Thoracic aorta (tissue), 2 donors: Measurements from ENCODE around the gene PLOD1. TPM values are rescaled to one million over a fixed set of nuclear protein-coding genes. Genes with fewer than 3 reads are reported as not detected.
"Not testable (repeated sequence)": the region's sequence is repeated elsewhere in the genome, so short reads cannot be mapped to it uniquely, and the experiment has no call there.

ENCODE experiments used
- ATAC-seq: fragments of 150-250 bp; one replicate; pipeline ENCODE4 v1.8.0; 2017; ENCODE audit warnings: low read depth; ENCODE audit not compliant: insufficient number of reproducible peaks, low FRiP score
- DNase-seq: peaks from one replicate; pipeline ENCODE4 v3.0.0-alpha.2; 2020; ENCODE audit warnings: low spot score
- H3K27ac ChIP-seq, 2 donors: fragments of 200-600 bp; sonication (generic); 1 replicate in 1 of 2; 2 replicates in 1 of 2; pipeline ENCODE4 v1.5.1; 2016; ENCODE audit warnings: mild to moderate bottlenecking in 2 of 2, moderate library complexity in 2 of 2
- H3K27me3 ChIP-seq: fragments of 200-600 bp; sonication (generic); replicated peaks from 2 replicates; pipeline ENCODE4 v1.6.0; 2016; ENCODE audit warnings: mild to moderate bottlenecking; ENCODE audit not compliant: insufficient read depth
- H3K36me3 ChIP-seq: fragments of 200-600 bp; sonication (generic); one replicate; pipeline ENCODE4 v1.5.1; 2016
- H3K4me1 ChIP-seq, 2 donors: fragments of 200-600 bp; sonication (generic); 1 replicate in 1 of 2; 2 replicates in 1 of 2; pipeline versions ENCODE4 v1.5.1 to v1.6.0; 2016; ENCODE audit warnings: low read depth in 2 of 2, mild to moderate bottlenecking in 1 of 2; ENCODE audit not compliant: control insufficient read depth in 1 of 2
- H3K4me3 ChIP-seq: fragments of 200-600 bp; sonication (generic); 2 replicates; pipeline ENCODE4 v1.5.1; 2016; ENCODE audit warnings: mild to moderate bottlenecking
- H3K9me3 ChIP-seq: fragments of 200-600 bp; sonication (generic); 2 replicates; pipeline ENCODE4 v1.5.1; 2016
- total RNA-seq, 2 donors: library from RNA; depleted of rRNA; stranded (reverse); fragments of >200 nt; gene quantifications; one replicate each; pipeline versions ENCODE4 v1.1.0 to v1.2.3, GENCODE V29; 2016
- TF ChIP-seq, protein P1 (sequence below): fragments of 200-600 bp; sonication (generic); IDR thresholded peaks from one replicate; pipeline ENCODE4 v1.5.1; 2019; ENCODE audit warnings: antibody characterized with exemption

The PLOD1 gene
- total RNA-seq, 2 donors from 2014 or later: 71.3 to 123 TPM

DNA sequence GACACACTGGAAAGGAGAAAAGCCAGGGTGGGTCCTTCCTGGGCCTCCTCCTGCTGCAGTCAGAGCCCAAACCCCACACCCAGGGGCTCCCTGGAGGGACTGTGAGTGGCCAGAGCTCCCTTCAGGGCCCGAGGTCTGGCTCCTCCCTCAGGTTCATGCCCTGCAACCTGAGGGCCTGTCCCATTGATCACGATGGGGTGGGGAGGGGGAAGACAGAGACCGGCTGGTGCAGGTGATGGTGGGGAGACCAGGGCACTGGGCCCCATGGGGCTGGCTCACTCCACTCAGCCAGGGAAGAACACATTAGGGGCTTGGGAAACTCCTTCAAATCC, 45.7 kb upstream of the PLOD1 start:
- Histone ChIP-seq H3K4me3 (no peak overlapping the region), H3K36me3 (no peaks in the 10 kb centered on the region), H3K9me3 (no peaks in the 10 kb centered on the region), H3K4me1 (no peaks in the 10 kb centered on the region), H3K27ac (no peak overlapping the region), H3K27me3 (no peaks in the 10 kb centered on the region)
- TF ChIP-seq, protein P1, sequence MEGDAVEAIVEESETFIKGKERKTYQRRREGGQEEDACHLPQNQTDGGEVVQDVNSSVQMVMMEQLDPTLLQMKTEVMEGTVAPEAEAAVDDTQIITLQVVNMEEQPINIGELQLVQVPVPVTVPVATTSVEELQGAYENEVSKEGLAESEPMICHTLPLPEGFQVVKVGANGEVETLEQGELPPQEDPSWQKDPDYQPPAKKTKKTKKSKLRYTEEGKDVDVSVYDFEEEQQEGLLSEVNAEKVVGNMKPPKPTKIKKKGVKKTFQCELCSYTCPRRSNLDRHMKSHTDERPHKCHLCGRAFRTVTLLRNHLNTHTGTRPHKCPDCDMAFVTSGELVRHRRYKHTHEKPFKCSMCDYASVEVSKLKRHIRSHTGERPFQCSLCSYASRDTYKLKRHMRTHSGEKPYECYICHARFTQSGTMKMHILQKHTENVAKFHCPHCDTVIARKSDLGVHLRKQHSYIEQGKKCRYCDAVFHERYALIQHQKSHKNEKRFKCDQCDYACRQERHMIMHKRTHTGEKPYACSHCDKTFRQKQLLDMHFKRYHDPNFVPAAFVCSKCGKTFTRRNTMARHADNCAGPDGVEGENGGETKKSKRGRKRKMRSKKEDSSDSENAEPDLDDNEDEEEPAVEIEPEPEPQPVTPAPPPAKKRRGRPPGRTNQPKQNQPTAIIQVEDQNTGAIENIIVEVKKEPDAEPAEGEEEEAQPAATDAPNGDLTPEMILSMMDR: no peak
- DNase-seq: no peak
- ATAC-seq: no peak

DNA sequence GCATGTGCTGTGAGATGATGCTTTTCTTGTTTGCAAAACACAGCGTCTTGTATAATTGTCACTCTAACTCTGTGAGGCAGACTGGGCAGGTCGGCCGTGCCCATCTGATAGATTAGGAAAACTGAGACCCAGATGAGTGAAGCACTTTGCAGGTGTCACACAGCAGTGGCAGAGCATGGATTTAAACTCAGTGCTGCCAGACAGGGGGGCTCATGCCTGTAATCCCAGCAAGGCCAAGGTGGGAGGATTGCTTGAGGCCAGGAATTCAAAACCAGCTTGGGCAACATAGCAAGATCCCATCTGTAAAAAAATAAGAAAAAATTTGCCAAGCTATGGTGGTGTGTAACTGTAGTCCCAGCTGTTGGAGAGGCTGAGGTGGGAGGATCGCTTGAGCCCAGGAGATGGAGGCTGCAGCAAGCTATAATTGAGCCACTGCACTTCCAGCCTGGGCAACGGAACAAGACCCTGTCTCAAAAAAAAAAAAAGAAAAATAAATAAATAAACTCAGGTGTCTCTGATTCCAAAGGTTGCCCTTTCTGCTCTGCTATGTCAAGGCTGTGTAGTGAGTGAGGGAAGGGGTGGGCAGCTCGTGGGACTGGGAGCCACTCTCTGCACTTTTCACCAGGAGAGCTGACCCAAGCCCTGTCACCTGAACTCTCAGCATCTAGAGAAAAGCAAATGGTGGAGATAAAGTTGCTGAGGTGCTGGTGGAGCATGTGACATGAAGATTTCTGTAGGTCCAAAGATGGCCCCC, 42.9 kb upstream of the PLOD1 start:
- DNase-seq: no peak
- Histone ChIP-seq H3K4me1 (no peaks in the 10 kb centered on the region), H3K27ac (no peak overlapping the region), H3K27me3 (no peaks in the 10 kb centered on the region), H3K9me3 (no peaks in the 10 kb centered on the region), H3K4me3 (no peak overlapping the region), H3K36me3 (no peaks in the 10 kb centered on the region)
- TF ChIP-seq, protein P1: no peak
- ATAC-seq: no peak

DNA sequence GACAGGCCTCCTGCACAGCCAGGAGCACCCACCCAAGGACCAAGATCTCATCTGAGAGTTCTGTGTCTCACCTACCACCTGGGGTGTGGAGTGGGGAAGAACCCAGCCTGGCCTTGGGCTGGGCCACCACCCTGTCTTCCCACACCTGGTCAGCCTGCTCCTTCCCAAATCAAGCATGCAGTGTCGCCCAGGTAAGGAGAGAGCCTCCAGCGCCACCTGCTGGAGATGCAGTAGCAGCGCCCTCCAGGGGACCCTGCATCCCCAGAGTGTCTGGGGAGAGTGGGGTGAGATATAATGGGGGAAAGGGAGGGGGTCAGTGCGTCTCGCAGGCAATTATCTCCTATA, 40.6 kb upstream of the PLOD1 start:
- H3K36me3 ChIP-seq: no peaks in the 10 kb centered on the region
- ATAC-seq (no peak), DNase-seq (no peak)
- no peak overlapping the region for H3K4me3 ChIP-seq
- no peaks in the 10 kb centered on the region for H3K4me1 ChIP-seq
- no peak overlapping the region for H3K27ac ChIP-seq
- H3K27me3 ChIP-seq: no peaks in the 10 kb centered on the region
- no peaks in the 10 kb centered on the region for H3K9me3 ChIP-seq
- TF ChIP-seq, protein P1: peak; percentile 78

DNA sequence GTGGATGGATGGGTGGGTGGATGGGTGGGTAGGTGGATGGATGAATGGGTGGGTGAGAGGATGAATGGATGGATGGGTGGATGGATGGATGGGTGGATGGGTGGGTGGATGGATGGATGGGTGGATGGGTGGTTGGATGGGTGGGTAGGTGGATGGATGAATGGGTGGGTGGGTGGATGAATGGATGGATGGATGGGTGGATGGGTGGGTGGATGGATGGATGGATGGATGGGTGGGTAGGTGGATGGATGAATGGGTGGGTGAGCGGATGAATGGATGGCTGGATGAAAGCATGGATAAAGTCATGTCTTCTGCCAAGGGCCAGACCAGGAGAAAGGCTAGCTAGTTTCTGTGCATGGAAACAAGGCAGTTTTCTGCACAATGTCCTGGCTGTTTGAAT, 40.0 kb upstream of the PLOD1 start:
- not testable (repeated sequence) for H3K4me3 ChIP-seq, H3K27ac ChIP-seq, H3K36me3 ChIP-seq, H3K27me3 ChIP-seq, DNase-seq, ATAC-seq, H3K9me3 ChIP-seq, H3K4me1 ChIP-seq

DNA sequence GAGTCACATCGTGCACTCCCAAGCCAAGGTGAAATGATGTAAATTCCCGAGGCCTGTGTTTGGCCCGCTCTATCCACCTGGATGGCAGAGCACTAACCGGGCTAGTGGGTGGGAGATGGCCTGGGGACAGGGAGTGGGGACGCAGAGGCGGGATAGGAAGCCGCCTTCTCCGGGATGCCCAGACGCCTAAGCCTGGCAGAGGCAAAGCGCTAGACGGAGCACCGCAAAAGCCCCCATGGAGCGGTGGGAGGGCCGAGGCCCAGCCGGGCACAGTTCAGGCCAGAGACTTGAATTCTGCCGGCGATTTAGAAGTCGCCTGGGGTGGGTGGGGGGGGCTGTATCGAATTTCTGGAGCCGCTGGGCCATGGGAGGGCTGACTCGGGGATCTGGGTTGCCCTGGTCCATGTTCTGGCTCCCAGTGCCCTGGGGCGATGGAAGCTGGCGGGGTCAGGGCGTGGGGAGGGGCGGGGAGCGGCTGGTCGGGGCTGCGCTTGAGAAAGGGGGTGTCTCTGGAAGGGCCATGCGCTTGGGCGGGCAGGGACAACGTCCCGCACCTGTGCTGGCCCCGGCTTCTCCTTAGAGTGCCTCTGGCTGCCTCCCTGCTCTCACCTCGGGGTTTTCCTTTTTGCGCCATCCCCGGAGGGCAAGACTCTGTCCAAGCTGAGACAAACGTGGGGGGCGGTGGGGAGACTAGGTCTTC, 36.3 kb upstream of the PLOD1 start:
- H3K9me3 ChIP-seq: no peaks in the 10 kb centered on the region
- no peak overlapping the region for H3K4me3 ChIP-seq
- DNase-seq: no peak
- no peak for ATAC-seq
- H3K27me3 ChIP-seq: no peaks in the 10 kb centered on the region
- H3K36me3 ChIP-seq: no peaks in the 10 kb centered on the region
- no peaks in the 10 kb centered on the region for H3K4me1 ChIP-seq
- TF ChIP-seq, protein P1: no peak
- no peak overlapping the region for H3K27ac ChIP-seq
